Fibroblast of the aortic adventitia (primary cell): ENCODE measurements around the gene DNAH8. TPM values are rescaled to one million over a fixed set of nuclear protein-coding genes. Genes with fewer than 3 reads are reported as not detected.
"Not testable (repeated sequence)": the region's sequence is repeated elsewhere in the genome, so short reads cannot be mapped to it uniquely, and the experiment has no call there.

ENCODE experiments used
- DNase-seq: peaks from one replicate; pipeline ENCODE4 v3.0.0-alpha.2; 2010; ENCODE audit warnings: low read depth
- H3K4me3 ChIP-seq: 2 replicates; pipeline ENCODE4 v1.5.1; 2011; ENCODE audit warnings: low read depth, mild to moderate bottlenecking, control low read depth, low read length, moderate library complexity
- CTCF ChIP-seq: IDR thresholded peaks from 2 replicates; pipeline ENCODE4 v1.5.1; 2011; ENCODE audit warnings: mild to moderate bottlenecking, low read length, control low read depth, inconsistent platforms; ENCODE audit not compliant: insufficient read depth
- total RNA-seq: library from RNA; depleted of rRNA; stranded (reverse); fragments of >200 nt; gene quantifications from 2 replicates; pipeline ENCODE4 v1.2.3, GENCODE V29; 2012; ENCODE audit warnings: low replicate concordance

DNAH8 gene
- total RNA-seq, 1 donor: not detected

GRCh38 chr6:38792356-38792755, 77.2 kb downstream of the DNAH8 start:
- H3K4me3 ChIP-seq: no peak overlapping the region
- TF ChIP-seq CTCF: no peak
- no peak for DNase-seq

GRCh38 chr6:38794682-38795081, 79.6 kb downstream of the DNAH8 start:
- no peak for TF ChIP-seq CTCF
- no peak overlapping the region for H3K4me3 ChIP-seq
- DNase-seq: no peak

DNA sequence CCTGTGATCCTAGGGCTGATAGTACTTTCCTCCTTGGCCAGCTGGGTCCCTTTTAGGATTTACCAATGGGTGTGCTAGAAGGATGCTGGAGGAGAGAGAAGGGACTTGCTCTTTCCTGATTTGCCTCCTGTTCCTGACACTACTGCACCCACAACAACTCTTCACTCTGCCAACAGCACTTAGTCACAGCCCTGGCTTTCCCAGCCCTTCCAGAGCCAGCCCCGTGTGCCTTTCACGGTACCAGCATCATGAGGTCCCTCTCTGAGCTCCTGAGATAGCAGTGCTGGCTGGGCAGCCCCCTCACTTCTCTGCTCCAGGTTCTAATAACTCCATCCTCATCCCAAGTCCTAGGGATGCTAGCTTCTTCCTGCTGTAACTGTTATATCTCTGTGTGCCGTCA, 80.9 kb downstream of the DNAH8 start:
- H3K4me3 ChIP-seq: no peak overlapping the region
- DNase-seq: no peak
- TF ChIP-seq CTCF: no peak

- H3K4me3 ChIP-seq, DNase-seq: not testable (repeated sequence)
These were observed 81.3 kb downstream of the DNAH8 start for GRCh38 chr6:38796437-38796836.

- DNase-seq: no peak
- H3K4me3 ChIP-seq: no peak overlapping the region
- TF ChIP-seq CTCF: no peak
These were observed 81.7 kb downstream of the DNAH8 start for GRCh38 chr6:38796850-38797249.

DNA sequence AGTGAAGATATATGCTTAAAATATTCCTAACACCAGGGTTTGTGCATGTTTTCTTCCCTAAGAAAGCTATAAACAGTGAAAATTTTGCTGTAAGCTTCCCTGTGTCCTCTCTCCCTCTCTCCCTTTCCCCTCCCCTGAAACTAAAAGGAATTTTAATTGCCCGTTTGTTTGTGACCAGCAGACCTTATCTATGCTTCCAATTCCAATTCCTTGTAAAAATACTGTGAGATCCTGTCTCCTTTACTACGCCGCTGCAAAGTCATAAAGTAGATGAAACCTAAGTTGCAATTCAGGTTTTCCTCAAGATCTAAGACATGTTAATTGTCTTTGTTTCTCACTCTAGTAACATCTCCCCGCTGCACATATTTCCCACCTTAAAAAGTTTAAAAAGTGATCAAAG, 82.3 kb downstream of the DNAH8 start:
- H3K4me3 ChIP-seq: no peak overlapping the region
- no peak for DNase-seq
- TF ChIP-seq CTCF: no peak

- DNase-seq: no peak
- TF ChIP-seq CTCF: no peak
- no peak overlapping the region for H3K4me3 ChIP-seq
These were observed 84.5 kb downstream of the DNAH8 start for GRCh38 chr6:38799529-38800184.
